Spleen (tissue), 7 donors: Measurements from ENCODE around the gene COL26A1.

Experiments
- POLR2A ChIP-seq, 3 donors: fragments of 450-650 bp; IDR thresholded peaks; one replicate each; pipeline ENCODE4 v1.5.1; 2017; ENCODE audit warnings: antibody characterized with exemption in 3 of 3, mild to moderate bottlenecking in 1 of 3
- TF ChIP-seq, protein P1 (sequence below), 11 experiments: fragments of 200-600 bp in 7 of 11; fragments of 450-650 bp in 4 of 11; sonication (generic) in 4 of 11; IDR thresholded peaks in 8 of 11; conservative IDR thresholded peaks in 3 of 11; 1 replicate in 7 of 11; 2 replicates in 4 of 11; pipeline versions ENCODE4 v1.4.0 to v1.8.0; 2016 to 2021; ENCODE audit warnings: antibody characterized with exemption in 11 of 11, inconsistent platforms in 4 of 11, mild to moderate bottlenecking in 1 of 11
- donor health status: DM: no; HTN: no; CAD: no; lungs with moderate emphysema.
- donor health status: DM: no; HTN: no; CAD: no.
- donor health status: DM: no; HTN: no; CAD: no.

DNA sequence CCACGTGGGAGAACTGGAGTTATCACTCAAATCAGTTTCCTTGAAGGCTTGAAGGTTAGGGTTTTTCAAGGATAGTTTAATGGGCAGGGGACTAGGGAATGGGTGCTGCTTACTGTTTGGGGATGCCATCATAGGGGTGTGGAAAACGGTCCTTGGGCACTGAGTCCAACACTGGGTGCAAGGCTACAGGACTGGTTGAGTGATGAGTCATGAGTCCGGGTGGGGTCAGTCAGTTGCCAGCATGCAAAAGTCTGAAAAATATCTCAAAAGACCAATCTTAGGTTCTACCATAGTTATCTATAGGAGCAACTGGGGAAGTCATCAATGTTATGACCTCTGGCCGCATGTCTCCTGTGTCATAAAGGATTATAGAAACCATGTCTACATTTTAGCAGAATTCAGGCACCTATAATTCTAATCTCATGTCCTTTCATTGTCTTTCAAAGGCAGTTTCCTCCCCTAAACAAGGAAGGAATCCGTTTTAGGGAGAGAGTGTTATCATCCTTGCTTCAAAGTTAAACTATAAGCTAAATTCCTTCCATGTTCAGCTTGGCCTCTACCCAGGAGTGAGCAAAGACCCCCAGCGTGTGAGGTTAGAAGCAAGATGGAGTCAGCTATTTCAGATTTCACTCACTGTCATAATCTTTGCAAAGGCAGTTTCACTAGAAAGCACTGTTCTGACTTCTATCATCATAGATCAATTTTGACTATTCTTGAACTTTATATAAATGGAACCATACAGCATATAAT lies 94.5 kb downstream of the COL26A1 start:
- TF ChIP-seq, protein P1, sequence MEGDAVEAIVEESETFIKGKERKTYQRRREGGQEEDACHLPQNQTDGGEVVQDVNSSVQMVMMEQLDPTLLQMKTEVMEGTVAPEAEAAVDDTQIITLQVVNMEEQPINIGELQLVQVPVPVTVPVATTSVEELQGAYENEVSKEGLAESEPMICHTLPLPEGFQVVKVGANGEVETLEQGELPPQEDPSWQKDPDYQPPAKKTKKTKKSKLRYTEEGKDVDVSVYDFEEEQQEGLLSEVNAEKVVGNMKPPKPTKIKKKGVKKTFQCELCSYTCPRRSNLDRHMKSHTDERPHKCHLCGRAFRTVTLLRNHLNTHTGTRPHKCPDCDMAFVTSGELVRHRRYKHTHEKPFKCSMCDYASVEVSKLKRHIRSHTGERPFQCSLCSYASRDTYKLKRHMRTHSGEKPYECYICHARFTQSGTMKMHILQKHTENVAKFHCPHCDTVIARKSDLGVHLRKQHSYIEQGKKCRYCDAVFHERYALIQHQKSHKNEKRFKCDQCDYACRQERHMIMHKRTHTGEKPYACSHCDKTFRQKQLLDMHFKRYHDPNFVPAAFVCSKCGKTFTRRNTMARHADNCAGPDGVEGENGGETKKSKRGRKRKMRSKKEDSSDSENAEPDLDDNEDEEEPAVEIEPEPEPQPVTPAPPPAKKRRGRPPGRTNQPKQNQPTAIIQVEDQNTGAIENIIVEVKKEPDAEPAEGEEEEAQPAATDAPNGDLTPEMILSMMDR (IDR thresholded peaks at IDR 0.05 in 8 of 11, conservative IDR thresholded peaks at IDR 0.05 in 3 of 11): no peak
- no peak for TF ChIP-seq POLR2A (IDR thresholded peaks at IDR 0.05)
